Measurements from ENCODE around the gene SPATC1L. TPM values are rescaled to one million over a fixed set of nuclear protein-coding genes. Genes with fewer than 3 reads are reported as not detected.

Gene SPATC1L
- total RNA-seq, 1 experiment from 2014 or later, result 36.0 TPM

GRCh38 chr21:46150491-46151121, 33.7 kb downstream of the SPATC1L start:
- Histone ChIP-seq H4K20me1 (ENCODE audit: control insufficient read depth, insufficient read depth, insufficient read length) (no peaks in the 10 kb centered on the region), H3K9ac (ENCODE audit: extremely low read depth, insufficient read length, low read length) (no peak overlapping the region), H3K79me1 (ENCODE audit: insufficient read depth, low read depth, low read length, poor library complexity, severe bottlenecking) (no peaks in the 10 kb centered on the region), H2BK15ac (ENCODE audit: low read depth, low read length) (no peak overlapping the region), H3K27ac (ENCODE audit: insufficient read length, low read depth, low read length) (no peak overlapping the region), H2BK120ac (ENCODE audit: low read depth, low read length, poor library complexity, severe bottlenecking) (no peak overlapping the region), H4K8ac (replicated peaks; ENCODE audit: insufficient read length, low read depth, low read length) (no peak overlapping the region), H3K9me3 (ENCODE audit: control insufficient read depth, low read depth, low read length) (no peaks in the 10 kb centered on the region), H3T11ph (ENCODE audit: low read length) (no peak overlapping the region), H2BK12ac (ENCODE audit: insufficient read length, low read depth, low read length) (no peak overlapping the region), H3K23ac (ENCODE audit: insufficient read length, low read depth, low read length) (no peak overlapping the region), H4K5ac (ENCODE audit: insufficient read length, low read depth, low read length) (no peak overlapping the region), H3K4me1 (ENCODE audit: insufficient read depth, low read length) (no peaks in the 10 kb centered on the region; the same call in 1 of the 2 replicates), H2BK5ac (ENCODE audit: insufficient read length, low read length) (no peak overlapping the region), H3K23me2 (ENCODE audit: insufficient read length, low read depth, low read length, poor library complexity, severe bottlenecking) (no peaks in the 10 kb centered on the region), H3K14ac (ENCODE audit: insufficient read depth, low read length) (no peak overlapping the region), H2AFZ (ENCODE audit: low read length) (no peak overlapping the region), H4K91ac (ENCODE audit: insufficient read length, low read depth, low read length) (no peak overlapping the region), H3K56ac (ENCODE audit: insufficient read length, low read depth, low read length) (no peak overlapping the region), H3K79me2 (ENCODE audit: insufficient read depth, low read length) (no peaks in the 10 kb centered on the region), H3K18ac (ENCODE audit: insufficient read length, low read depth, low read length) (no peak overlapping the region), H3K4me2 (ENCODE audit: insufficient read depth, insufficient read length, low read length) (no peak overlapping the region), H2BK20ac (ENCODE audit: low read depth, low read length, poor library complexity, severe bottlenecking) (no peak overlapping the region), H3K4ac (ENCODE audit: low read depth, low read length) (no peak overlapping the region), H3K27me3 (ENCODE audit: insufficient read depth, low read length) (no peaks in the 10 kb centered on the region), H2AK5ac (ENCODE audit: insufficient read length, low read length) (no peak overlapping the region)
- TF ChIP-seq CTCF (conservative IDR thresholded peaks at IDR 0.05), result no peak
- peaks cover 0 to 1% (median 0%) of the 10 kb centered on the region in 3 experiments; a peak in 1 of 7 replicates for H3K36me3 Mint-ChIP-seq (ENCODE audit: insufficient read depth in 1 of 3, low read depth in 3 of 3)
- peaks cover 11 to 16% of the 10 kb centered on the region in 2 experiments for H3K4me1 Mint-ChIP-seq
- no peaks in the 10 kb centered on the region for H3K27me3 Mint-ChIP-seq (ENCODE audit: low read depth)
- peaks cover 2 to 3% of the 10 kb centered on the region in 2 experiments; a peak in 2 of 5 replicates for H3K9me3 Mint-ChIP-seq
- H3K4me3 Mint-ChIP-seq, result no peak overlapping the region
- no CpG with 5 or more reads among the region's 24 CpGs for WGBS (ENCODE audit: extremely low coverage, insufficient read length, low lambda C conversion rate)
- H3K27ac Mint-ChIP-seq, result no peak overlapping the region; a peak in 1 of 7 replicates
- DNase-seq, result peak; percentile 29

Measured in H9 (cell line).